ENCODE data around the gene EEPD1.

DNA sequence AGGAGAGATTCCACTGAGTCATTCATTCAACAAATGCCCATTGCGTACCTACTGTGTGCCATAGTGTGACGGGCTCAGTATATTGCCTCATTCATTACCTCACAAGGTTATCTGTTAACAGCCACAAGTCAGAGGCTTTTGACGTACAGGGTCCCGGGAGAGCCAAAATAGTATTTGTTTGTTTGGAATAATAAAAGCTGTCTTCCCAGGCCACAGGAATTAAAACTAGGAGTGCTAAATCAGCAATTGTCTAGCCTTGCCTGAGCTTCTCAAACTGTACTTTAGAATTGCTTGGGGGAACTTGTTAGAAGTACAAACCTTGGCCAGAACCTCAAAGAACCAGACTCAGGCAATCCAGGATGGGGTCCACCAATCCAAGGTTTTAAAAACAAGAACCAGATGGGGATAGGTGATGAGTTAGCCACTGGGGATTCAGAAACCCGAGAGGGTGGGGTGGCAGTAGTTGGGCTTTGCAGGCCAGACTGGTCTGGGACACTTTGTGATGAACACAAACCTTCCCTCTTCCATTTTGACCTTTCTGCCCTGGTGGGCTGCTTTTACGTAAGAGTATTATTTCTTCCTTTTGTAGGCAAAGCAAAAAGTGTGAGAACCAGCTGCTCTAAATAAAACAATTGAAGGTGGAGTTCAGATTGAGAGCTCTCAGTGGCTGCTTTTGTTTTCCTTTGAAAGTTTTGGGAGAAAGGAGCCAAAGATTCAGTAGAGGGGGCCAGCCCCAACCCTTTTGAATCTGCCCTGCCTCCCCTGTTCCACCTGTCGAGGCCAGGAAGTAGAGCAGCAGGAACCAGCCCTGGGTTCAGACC, 123.6 kb downstream of the EEPD1 start:
- TF ChIP-seq, protein P1, sequence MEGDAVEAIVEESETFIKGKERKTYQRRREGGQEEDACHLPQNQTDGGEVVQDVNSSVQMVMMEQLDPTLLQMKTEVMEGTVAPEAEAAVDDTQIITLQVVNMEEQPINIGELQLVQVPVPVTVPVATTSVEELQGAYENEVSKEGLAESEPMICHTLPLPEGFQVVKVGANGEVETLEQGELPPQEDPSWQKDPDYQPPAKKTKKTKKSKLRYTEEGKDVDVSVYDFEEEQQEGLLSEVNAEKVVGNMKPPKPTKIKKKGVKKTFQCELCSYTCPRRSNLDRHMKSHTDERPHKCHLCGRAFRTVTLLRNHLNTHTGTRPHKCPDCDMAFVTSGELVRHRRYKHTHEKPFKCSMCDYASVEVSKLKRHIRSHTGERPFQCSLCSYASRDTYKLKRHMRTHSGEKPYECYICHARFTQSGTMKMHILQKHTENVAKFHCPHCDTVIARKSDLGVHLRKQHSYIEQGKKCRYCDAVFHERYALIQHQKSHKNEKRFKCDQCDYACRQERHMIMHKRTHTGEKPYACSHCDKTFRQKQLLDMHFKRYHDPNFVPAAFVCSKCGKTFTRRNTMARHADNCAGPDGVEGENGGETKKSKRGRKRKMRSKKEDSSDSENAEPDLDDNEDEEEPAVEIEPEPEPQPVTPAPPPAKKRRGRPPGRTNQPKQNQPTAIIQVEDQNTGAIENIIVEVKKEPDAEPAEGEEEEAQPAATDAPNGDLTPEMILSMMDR (IDR thresholded peaks at IDR 0.05): no peak
- no peak for TF ChIP-seq POLR2A (IDR thresholded peaks at IDR 0.05)
- TF ChIP-seq POLR2AphosphoS5 (IDR thresholded peaks at IDR 0.05): no peak
